Measurements from ENCODE around the gene CAMK2B.

CAMK2B gene

DNA sequence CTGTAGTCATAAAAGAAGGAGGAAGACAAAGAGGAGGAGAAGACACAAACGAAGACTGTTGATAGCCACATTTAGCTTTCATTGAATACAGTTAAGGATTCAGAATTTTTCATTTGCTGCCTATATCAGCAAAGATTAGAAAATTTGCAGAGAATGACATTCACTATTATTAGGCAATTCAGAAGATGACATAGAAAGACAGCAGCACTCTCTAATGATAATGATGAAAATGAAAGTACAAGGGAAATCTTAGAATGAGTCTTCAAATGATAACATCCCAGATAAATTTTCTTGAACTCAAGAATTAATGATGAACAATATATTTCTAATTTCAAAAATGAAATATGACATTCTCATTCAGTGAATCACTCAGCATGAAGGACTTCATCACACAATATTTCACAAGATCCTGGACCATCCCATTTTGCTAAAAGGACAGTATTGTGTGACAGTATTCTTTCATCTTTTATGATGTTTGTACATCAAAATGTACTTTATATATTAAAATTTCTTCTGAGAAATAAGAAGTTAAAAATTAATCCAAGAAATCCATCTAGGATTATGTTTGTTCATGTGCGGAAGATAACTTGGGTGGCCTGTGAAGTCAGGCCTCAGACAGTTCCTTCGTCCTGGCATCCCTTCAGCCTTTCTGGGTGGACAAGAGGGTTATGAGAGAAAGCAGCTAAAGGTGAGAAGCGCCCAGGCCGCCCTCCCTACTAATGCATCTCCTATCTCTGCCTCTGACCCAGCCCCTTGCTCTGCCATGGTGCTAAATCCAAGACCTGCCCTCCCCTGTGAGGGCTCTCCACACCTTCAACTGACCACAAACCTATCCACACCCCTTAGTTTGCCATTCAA lies 47.4 kb upstream of the CAMK2B start:
- no peaks in the 10 kb centered on the region for H4K20me1 ChIP-seq (ENCODE audit: control insufficient read depth, insufficient read depth, low read depth, low read length)
- peaks cover 20% of the 10 kb centered on the region for H3K4me1 ChIP-seq (ENCODE audit: control insufficient read depth, low read length)
- no peaks in the 10 kb centered on the region for H3K27me3 ChIP-seq (ENCODE audit: control insufficient read depth, low read length)
- no peak overlapping the region for H3K27ac ChIP-seq (ENCODE audit: low read depth, low read length)
- H3K79me2 ChIP-seq (ENCODE audit: control insufficient read depth, low read length), result no peaks in the 10 kb centered on the region
- H3K4me3 ChIP-seq (ENCODE audit: low read length), result no peak overlapping the region
- no peak overlapping the region for H3K4me2 ChIP-seq (ENCODE audit: low read length)
- TF ChIP-seq EZH2phosphoT487 (IDR thresholded peaks at IDR 0.05; ENCODE audit: borderline replicate concordance, low read length), result no peak
- TF ChIP-seq, protein P1, sequence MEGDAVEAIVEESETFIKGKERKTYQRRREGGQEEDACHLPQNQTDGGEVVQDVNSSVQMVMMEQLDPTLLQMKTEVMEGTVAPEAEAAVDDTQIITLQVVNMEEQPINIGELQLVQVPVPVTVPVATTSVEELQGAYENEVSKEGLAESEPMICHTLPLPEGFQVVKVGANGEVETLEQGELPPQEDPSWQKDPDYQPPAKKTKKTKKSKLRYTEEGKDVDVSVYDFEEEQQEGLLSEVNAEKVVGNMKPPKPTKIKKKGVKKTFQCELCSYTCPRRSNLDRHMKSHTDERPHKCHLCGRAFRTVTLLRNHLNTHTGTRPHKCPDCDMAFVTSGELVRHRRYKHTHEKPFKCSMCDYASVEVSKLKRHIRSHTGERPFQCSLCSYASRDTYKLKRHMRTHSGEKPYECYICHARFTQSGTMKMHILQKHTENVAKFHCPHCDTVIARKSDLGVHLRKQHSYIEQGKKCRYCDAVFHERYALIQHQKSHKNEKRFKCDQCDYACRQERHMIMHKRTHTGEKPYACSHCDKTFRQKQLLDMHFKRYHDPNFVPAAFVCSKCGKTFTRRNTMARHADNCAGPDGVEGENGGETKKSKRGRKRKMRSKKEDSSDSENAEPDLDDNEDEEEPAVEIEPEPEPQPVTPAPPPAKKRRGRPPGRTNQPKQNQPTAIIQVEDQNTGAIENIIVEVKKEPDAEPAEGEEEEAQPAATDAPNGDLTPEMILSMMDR (IDR thresholded peaks at IDR 0.05; ENCODE audit: low read depth, low read length, poor library complexity, severe bottlenecking), result no peak
- H3K9me2 ChIP-seq (replicated peaks; ENCODE audit: control insufficient read depth, low read length), result no peaks in the 10 kb centered on the region
- H3K36me3 ChIP-seq (ENCODE audit: control insufficient read depth, low read length), result no peaks in the 10 kb centered on the region
- H3K9me3 ChIP-seq (ENCODE audit: control insufficient read depth, insufficient read depth, low read length), result peaks cover 8% of the 10 kb centered on the region
- peaks cover 8% of the 10 kb centered on the region; the same call in 1 of the 2 replicates for H3F3A ChIP-seq (ENCODE audit: control insufficient read depth, insufficient read depth)

DNA sequence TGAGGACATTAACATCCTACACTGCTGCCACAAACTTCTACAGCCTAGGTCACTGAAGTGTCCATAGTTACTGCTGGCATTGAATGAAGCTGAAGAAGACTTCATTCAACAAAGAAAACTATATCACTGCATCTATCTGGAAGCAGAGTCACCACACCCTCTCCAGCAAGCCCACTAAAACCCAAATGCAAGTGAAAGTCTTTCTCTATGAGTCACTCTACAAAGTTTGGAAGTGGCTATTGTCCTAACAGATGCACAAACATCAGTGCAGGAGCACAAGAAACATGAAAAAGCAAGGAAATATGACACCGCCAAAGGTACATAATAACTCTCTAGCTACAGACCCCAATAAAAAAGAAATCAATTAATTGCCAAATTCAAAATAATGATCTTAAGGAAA lies 43.5 kb upstream of the CAMK2B start:
- Histone ChIP-seq H3K4me2 (ENCODE audit: low read length) (no peak overlapping the region), H3K4me1 (ENCODE audit: control insufficient read depth, low read length) (peaks cover 20% of the 10 kb centered on the region), H3K4me3 (ENCODE audit: low read length) (no peak overlapping the region), H3K27ac (ENCODE audit: low read depth, low read length) (no peak overlapping the region), H3K79me2 (ENCODE audit: control insufficient read depth, low read length) (no peaks in the 10 kb centered on the region), H3F3A (ENCODE audit: control insufficient read depth, insufficient read depth) (peaks cover 8% of the 10 kb centered on the region; the same call in 1 of the 2 replicates), H4K20me1 (ENCODE audit: control insufficient read depth, insufficient read depth, low read depth, low read length) (no peaks in the 10 kb centered on the region), H3K36me3 (ENCODE audit: control insufficient read depth, low read length) (no peaks in the 10 kb centered on the region), H3K9me2 (replicated peaks; ENCODE audit: control insufficient read depth, low read length) (no peaks in the 10 kb centered on the region), H3K27me3 (ENCODE audit: control insufficient read depth, low read length) (no peaks in the 10 kb centered on the region), H3K9me3 (ENCODE audit: control insufficient read depth, insufficient read depth, low read length) (peaks cover 8% of the 10 kb centered on the region)
- TF ChIP-seq EZH2phosphoT487 (IDR thresholded peaks at IDR 0.05; ENCODE audit: borderline replicate concordance, low read length), result no peak
- TF ChIP-seq, protein P1 (IDR thresholded peaks at IDR 0.05; ENCODE audit: low read depth, low read length, poor library complexity, severe bottlenecking), result no peak

DNA sequence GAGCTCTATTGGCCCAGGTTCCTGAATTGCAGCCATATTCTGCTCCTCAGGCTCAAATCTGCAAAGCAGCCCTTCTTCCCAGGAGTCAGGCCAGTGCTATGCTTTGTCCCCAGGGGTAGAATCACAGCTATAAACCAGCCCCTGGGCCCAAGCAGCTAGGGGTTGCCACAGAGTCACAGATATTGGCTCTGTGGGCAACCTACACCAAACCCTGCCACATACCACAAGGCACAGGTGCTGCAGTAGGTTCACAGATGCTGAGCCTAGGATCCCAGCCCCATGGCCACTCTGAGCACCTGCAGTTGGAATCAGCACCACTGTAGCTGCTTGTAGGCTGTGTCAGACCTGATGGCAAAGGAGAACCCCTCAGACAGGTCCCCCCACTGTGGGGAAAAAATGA lies 43.1 kb upstream of the CAMK2B start:
- H3K4me2 ChIP-seq (ENCODE audit: low read length), result no peak overlapping the region

More for the DNA sequence above, 43.1 kb upstream of the CAMK2B start:
- Histone ChIP-seq H3K4me3 (ENCODE audit: low read length) (no peak overlapping the region), H3F3A (ENCODE audit: control insufficient read depth, insufficient read depth) (peaks cover 8% of the 10 kb centered on the region; the same call in 1 of the 2 replicates), H3K9me2 (replicated peaks; ENCODE audit: control insufficient read depth, low read length) (no peaks in the 10 kb centered on the region), H3K4me1 (ENCODE audit: control insufficient read depth, low read length) (peaks cover 20% of the 10 kb centered on the region), H4K20me1 (ENCODE audit: control insufficient read depth, insufficient read depth, low read depth, low read length) (no peaks in the 10 kb centered on the region), H3K36me3 (ENCODE audit: control insufficient read depth, low read length) (no peaks in the 10 kb centered on the region), H3K27ac (ENCODE audit: low read depth, low read length) (no peak overlapping the region), H3K9me3 (ENCODE audit: control insufficient read depth, insufficient read depth, low read length) (peaks cover 8% of the 10 kb centered on the region), H3K79me2 (ENCODE audit: control insufficient read depth, low read length) (no peaks in the 10 kb centered on the region), H3K27me3 (ENCODE audit: control insufficient read depth, low read length) (no peaks in the 10 kb centered on the region)
- no peak for TF ChIP-seq EZH2phosphoT487 (IDR thresholded peaks at IDR 0.05; ENCODE audit: borderline replicate concordance, low read length)
- TF ChIP-seq, protein P1 (IDR thresholded peaks at IDR 0.05; ENCODE audit: low read depth, low read length, poor library complexity, severe bottlenecking), result no peak
